NCI-H2107 treated with DMSO at 0.1 percent for 48 hours (cell line): ENCODE data around the gene CEMIP2.
"Not testable (repeated sequence)": the region's sequence is repeated elsewhere in the genome, so short reads cannot be mapped to it uniquely, and the experiment has no call there.

ENCODE experiments used
- DNase-seq: peaks from one replicate; lab custom pipeline; 2025; ENCODE audit not compliant: unreplicated experiment; lab: John Stamatoyannopoulos, UW

Gene CEMIP2

GRCh38 chr9:71710856-71711255 lies 57.5 kb downstream of the CEMIP2 start:
- no peak for DNase-seq

- DNase-seq = no peak
These were observed 58.1 kb downstream of the CEMIP2 start for GRCh38 chr9:71710201-71710600.

GRCh38 chr9:71709384-71709783 lies 58.9 kb downstream of the CEMIP2 start:
- no peak for DNase-seq

- DNase-seq = no peak
These were observed 62.1 kb downstream of the CEMIP2 start for GRCh38 chr9:71706176-71706575.

- DNase-seq = no peak
These were observed 63.5 kb downstream of the CEMIP2 start for GRCh38 chr9:71704796-71705195.

- DNase-seq = no peak
These were observed 65.0 kb downstream of the CEMIP2 start for GRCh38 chr9:71703172-71703872.

GRCh38 chr9:71697882-71698281 lies 70.4 kb downstream of the CEMIP2 start:
- DNase-seq = no peak

GRCh38 chr9:71694332-71694731 lies 74.0 kb downstream of the CEMIP2 start:
- no peak for DNase-seq

GRCh38 chr9:71693607-71694006 lies 74.7 kb downstream of the CEMIP2 start:
- no peak for DNase-seq

- no peak for DNase-seq
These were observed 76.0 kb downstream of the CEMIP2 start for GRCh38 chr9:71692337-71692736.

- not testable (repeated sequence) for DNase-seq
These were observed 76.7 kb downstream of the CEMIP2 start for GRCh38 chr9:71691576-71691975.

- DNase-seq = no peak
These were observed 77.5 kb downstream of the CEMIP2 start for GRCh38 chr9:71690689-71691435.

- DNase-seq = no peak
These were observed 78.1 kb downstream of the CEMIP2 start for GRCh38 chr9:71690063-71690688.

GRCh38 chr9:71687676-71688075 lies 80.6 kb downstream of the CEMIP2 start:
- DNase-seq = no peak

GRCh38 chr9:71685988-71686387 lies 82.3 kb downstream of the CEMIP2 start:
- no peak for DNase-seq

- no peak for DNase-seq
These were observed 82.9 kb downstream of the CEMIP2 start for GRCh38 chr9:71685394-71685793.

GRCh38 chr9:71684566-71684965 lies 83.7 kb downstream of the CEMIP2 start:
- DNase-seq = no peak

- DNase-seq = no peak
These were observed 84.6 kb downstream of the CEMIP2 start for GRCh38 chr9:71683598-71684235.

GRCh38 chr9:71681708-71682272 lies 86.5 kb downstream of the CEMIP2 start:
- DNase-seq = no peak

GRCh38 chr9:71681104-71681707 lies 87.1 kb downstream of the CEMIP2 start:
- no peak for DNase-seq
